ENCODE data around the gene CEMIP. TPM values are rescaled to one million over a fixed set of nuclear protein-coding genes. Genes with fewer than 3 reads are reported as not detected.

The CEMIP gene
- total RNA-seq, 6 experiments from 2014 or later = 5.8 to 53.2 (median 48.3) TPM

DNA sequence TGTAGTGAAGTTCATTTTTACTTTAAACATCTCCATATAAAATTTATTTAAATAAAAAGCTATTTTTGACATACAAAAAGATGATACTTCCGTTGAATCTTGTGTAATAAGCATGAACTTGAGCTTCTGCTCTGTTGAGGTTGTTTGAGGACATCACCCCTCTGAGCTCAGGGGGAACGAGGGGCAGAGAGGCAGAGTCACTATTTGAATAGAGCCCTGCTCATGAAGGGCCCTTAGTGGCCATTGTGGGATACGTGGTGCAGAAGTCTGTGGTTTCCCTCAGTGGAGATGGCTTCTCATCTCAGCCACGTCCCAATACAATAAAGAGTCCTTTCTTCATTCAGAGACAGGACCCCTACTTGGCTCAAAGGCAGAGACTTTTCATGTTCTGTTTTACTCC is 10.6 kb downstream of the CEMIP start:
- Mint-ChIP-seq H3K4me3 (no peak overlapping the region), H3K27me3 (ENCODE audit: insufficient read depth) (peaks cover 2% of the 10 kb centered on the region), H3K9me3 (no peaks in the 10 kb centered on the region), H3K4me1 (ENCODE audit: low read depth) (peaks cover 34% of the 10 kb centered on the region), H3K36me3 (ENCODE audit: low read depth) (no peaks in the 10 kb centered on the region; the same call in 1 of the 2 replicates), H3K27ac (no peak overlapping the region)
- no peak for DNase-seq
- TF ChIP-seq, protein P1, sequence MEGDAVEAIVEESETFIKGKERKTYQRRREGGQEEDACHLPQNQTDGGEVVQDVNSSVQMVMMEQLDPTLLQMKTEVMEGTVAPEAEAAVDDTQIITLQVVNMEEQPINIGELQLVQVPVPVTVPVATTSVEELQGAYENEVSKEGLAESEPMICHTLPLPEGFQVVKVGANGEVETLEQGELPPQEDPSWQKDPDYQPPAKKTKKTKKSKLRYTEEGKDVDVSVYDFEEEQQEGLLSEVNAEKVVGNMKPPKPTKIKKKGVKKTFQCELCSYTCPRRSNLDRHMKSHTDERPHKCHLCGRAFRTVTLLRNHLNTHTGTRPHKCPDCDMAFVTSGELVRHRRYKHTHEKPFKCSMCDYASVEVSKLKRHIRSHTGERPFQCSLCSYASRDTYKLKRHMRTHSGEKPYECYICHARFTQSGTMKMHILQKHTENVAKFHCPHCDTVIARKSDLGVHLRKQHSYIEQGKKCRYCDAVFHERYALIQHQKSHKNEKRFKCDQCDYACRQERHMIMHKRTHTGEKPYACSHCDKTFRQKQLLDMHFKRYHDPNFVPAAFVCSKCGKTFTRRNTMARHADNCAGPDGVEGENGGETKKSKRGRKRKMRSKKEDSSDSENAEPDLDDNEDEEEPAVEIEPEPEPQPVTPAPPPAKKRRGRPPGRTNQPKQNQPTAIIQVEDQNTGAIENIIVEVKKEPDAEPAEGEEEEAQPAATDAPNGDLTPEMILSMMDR (IDR thresholded peaks at IDR 0.05) = no peak

DNA sequence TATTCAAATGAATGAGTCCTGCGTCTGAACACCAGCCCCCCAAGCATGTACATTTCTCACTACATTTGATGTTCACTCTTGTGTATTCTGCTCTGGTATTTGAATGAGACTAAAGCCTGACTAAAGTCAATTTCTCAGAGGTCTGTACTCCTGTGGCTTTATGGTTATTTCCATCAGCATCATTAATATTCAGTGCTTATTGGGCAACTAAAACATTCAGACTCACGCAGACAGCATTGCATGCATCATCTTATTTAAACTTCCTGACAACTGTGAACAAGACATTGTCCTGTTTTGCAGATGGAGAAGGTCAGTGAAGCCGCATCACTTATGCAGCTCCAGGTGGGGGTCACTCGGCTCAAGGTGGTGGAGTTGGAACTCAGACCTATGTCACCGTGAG is 11.1 kb downstream of the CEMIP start:
- no peak overlapping the region for H3K4me3 Mint-ChIP-seq
- no peak overlapping the region for H3K27ac Mint-ChIP-seq
- no peaks in the 10 kb centered on the region for H3K9me3 Mint-ChIP-seq
- DNase-seq = no peak
- H3K36me3 Mint-ChIP-seq (ENCODE audit: low read depth) = no peaks in the 10 kb centered on the region; the same call in 1 of the 2 replicates
- H3K4me1 Mint-ChIP-seq (ENCODE audit: low read depth) = peaks cover 29% of the 10 kb centered on the region
- TF ChIP-seq, protein P1 (IDR thresholded peaks at IDR 0.05) = no peak
- peaks cover 2% of the 10 kb centered on the region for H3K27me3 Mint-ChIP-seq (ENCODE audit: insufficient read depth)

DNA sequence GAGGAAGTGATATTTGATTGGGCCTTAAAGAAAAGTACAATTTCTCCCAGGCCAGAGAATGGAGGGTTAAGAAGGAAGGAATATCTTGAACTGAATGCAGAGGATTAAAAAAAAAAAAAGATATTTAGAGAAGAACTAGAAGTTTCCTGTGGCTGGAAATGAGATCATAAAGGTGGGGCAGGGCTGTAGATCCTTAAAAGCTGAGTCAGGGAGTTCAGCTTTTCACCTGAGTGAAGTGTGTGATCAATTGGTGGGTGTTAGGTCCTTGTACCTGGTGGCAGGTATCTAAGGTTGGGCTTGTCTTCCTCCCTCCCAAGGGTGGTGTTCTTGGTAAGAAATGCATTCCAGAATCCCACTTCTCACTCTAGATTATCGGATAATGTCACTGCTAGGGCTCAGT is 11.8 kb downstream of the CEMIP start:
- Mint-ChIP-seq H3K4me1 (ENCODE audit: low read depth) (peaks cover 25% of the 10 kb centered on the region), H3K36me3 (ENCODE audit: low read depth) (no peaks in the 10 kb centered on the region; the same call in 1 of the 2 replicates), H3K27me3 (ENCODE audit: insufficient read depth) (peaks cover 2% of the 10 kb centered on the region), H3K9me3 (no peaks in the 10 kb centered on the region), H3K27ac (no peak overlapping the region), H3K4me3 (no peak overlapping the region)
- no peak for DNase-seq
- TF ChIP-seq, protein P1 (IDR thresholded peaks at IDR 0.05) = no peak

DNA sequence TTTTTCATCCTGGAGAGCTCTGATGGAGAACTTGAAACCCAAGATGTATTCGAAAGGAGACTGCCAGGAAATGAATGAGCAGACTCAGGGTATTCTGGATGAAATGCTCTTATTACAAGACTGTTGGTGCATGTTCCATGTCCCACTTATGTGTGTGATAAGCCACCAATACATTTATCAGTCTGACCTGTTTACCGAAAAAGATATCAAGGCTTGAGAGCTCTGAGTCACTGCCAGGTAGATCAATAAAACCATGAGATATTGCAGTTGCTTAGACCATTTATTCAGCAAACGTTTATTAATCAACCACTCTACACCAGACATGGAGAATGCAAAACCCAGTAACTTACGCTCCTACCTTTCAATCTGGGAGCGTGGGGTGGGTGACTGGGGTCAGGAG is 17.2 kb downstream of the CEMIP start:
- H3K27ac Mint-ChIP-seq = no peak overlapping the region
- DNase-seq = no peak
- H3K9me3 Mint-ChIP-seq = no peaks in the 10 kb centered on the region
- TF ChIP-seq, protein P1 (IDR thresholded peaks at IDR 0.05) = no peak
- H3K4me3 Mint-ChIP-seq = no peak overlapping the region
- peaks cover 4% of the 10 kb centered on the region for H3K27me3 Mint-ChIP-seq (ENCODE audit: insufficient read depth)
- H3K36me3 Mint-ChIP-seq (ENCODE audit: low read depth) = peaks cover 3% of the 10 kb centered on the region; the same call in 1 of the 2 replicates
- H3K4me1 Mint-ChIP-seq (ENCODE audit: low read depth) = no peaks in the 10 kb centered on the region

DNA sequence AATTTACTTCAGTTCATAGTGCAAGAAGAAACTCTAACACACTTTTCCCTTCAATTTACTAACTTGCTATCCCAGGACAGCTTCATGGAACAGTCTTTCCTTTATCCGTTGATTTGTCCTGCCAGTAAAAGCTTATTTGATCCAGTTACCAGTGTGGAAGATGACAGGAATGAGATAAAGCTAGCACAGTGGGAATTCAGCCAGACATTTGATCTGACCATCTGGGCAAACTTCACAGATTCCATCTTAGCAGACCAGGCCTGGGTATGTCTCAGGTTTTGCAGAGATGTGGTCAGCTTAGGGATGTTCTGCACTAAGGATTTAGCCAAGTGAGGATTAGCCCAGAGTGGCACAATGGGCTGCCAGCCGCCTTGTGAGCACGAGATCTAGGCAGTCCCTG is 19.7 kb downstream of the CEMIP start:
- TF ChIP-seq, protein P1 (IDR thresholded peaks at IDR 0.05) = no peak
- Mint-ChIP-seq H3K36me3 (ENCODE audit: low read depth) (peaks cover 3% of the 10 kb centered on the region; the same call in 1 of the 2 replicates), H3K4me1 (ENCODE audit: low read depth) (no peaks in the 10 kb centered on the region), H3K4me3 (no peak overlapping the region), H3K9me3 (no peaks in the 10 kb centered on the region), H3K27me3 (ENCODE audit: insufficient read depth) (peaks cover 3% of the 10 kb centered on the region), H3K27ac (no peak overlapping the region)
- no peak for DNase-seq

DNA sequence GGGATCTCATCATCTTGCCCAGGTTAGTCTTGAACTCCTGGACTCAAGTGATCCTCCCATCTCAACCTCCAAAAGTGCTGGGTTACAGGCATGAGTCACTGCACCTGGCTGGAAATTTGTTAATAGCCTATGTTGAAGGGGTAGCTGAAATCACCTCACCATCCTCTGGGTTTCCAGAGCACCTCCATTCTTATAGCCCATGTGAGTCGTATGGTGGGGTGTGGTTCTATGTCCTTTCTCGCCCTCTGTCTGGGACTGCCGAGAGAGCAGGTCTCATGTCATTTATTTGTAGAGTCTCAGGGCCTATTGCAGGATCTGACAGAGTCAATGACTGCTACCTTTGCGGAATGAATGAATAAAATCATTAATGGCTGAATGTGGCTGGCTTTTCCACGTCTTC is 20.9 kb downstream of the CEMIP start:
- DNase-seq = no peak
- peaks cover 5% of the 10 kb centered on the region for H3K27me3 Mint-ChIP-seq (ENCODE audit: insufficient read depth)

More for the DNA sequence above, 20.9 kb downstream of the CEMIP start:
- Mint-ChIP-seq H3K4me3 (no peak overlapping the region), H3K27ac (no peak overlapping the region), H3K4me1 (ENCODE audit: low read depth) (peaks cover 5% of the 10 kb centered on the region; the same call in 1 of the 2 replicates), H3K36me3 (ENCODE audit: low read depth) (peaks cover 3% of the 10 kb centered on the region; the same call in 1 of the 2 replicates), H3K9me3 (no peaks in the 10 kb centered on the region)
- TF ChIP-seq, protein P1 (IDR thresholded peaks at IDR 0.05) = no peak

All from HFFc6 (cell line).